HepG2 (cell line): ENCODE measurements around the gene SPAG6. TPM values are rescaled to one million over a fixed set of nuclear protein-coding genes. Genes with fewer than 3 reads are reported as not detected.

ENCODE experiments used
- EHMT2 ChIP-seq: fragments of 200-600 bp; sonication (generic); IDR thresholded peaks from 2 replicates; pipeline ENCODE4 v1.7.0; 2017; ENCODE audit warnings: antibody characterized with exemption, low read depth, low read length, borderline replicate concordance
- GATA4 ChIP-seq: sonication (generic); IDR thresholded peaks from 2 replicates; pipeline ENCODE4 v1.6.1; 2016; ENCODE audit warnings: antibody characterized with exemption, low read depth, borderline replicate concordance
- HOMEZ ChIP-seq: IDR thresholded peaks from 2 replicates; pipeline ENCODE4 v1.6.1; 2016; ENCODE audit warnings: low read depth
- MLXIP ChIP-seq: sonication (generic); formaldehyde crosslinking; IDR thresholded peaks from 2 replicates; pipeline ENCODE4 v1.9.0; 2021; ENCODE audit warnings: missing genetic modification reagents, borderline replicate concordance
- PAXIP1 ChIP-seq: sonication (generic); formaldehyde crosslinking; conservative IDR thresholded peaks from 2 replicates; pipeline ENCODE4 v1.4.0; 2020; ENCODE audit warnings: mild to moderate bottlenecking, missing genetic modification reagents, moderate library complexity
- ZFP37 ChIP-seq: sonication (generic); formaldehyde crosslinking; IDR thresholded peaks from 2 replicates; pipeline ENCODE4 v1.4.0; 2020; ENCODE audit warnings: missing genetic modification reagents, borderline replicate concordance
- ZNF891 ChIP-seq: sonication (generic); formaldehyde crosslinking; IDR thresholded peaks from 2 replicates; pipeline ENCODE4 v1.5.0; 2020; ENCODE audit warnings: mild to moderate bottlenecking, missing genetic modification reagents
- polyA plus RNA-seq, 8 experiments: library from polyadenylated mRNA; depleted of rRNA in 3 of 8; stranded (reverse) in 7 of 8; unstranded in 1 of 8; fragments of >200 nt; fragmentation: Illumina TruSeq in 4 of 8; extraction: Trizol in 4 of 8; gene quantifications; 2 replicates each; pipeline versions ENCODE4 v1.2.1 to v1.2.3, GENCODE V29; 2011 to 2016; ENCODE audit warnings: low read depth in 4 of 8, missing spikeins in 1 of 8, mixed read lengths in 1 of 8; ENCODE audit not compliant: insufficient read depth in 1 of 8
- total RNA-seq, 5 experiments: library from RNA; depleted of rRNA; stranded (reverse); fragments of >200 nt; fragmentation: Illumina TruSeq; extraction: Trizol; gene quantifications; 2 replicates each; pipeline ENCODE4 v1.2.3, GENCODE V29; 2016; ENCODE audit warnings: low read depth in 1 of 5

The SPAG6 gene
- total and polyA plus RNA-seq, 2 of the 13 experiments (the other 11 are each of a cell fraction or from before 2014, with no cell fraction given), result not detected

GRCh38 chr10:22415072-22415471, 69.8 kb downstream of the SPAG6 start (continued):
- no peak for TF ChIP-seq MLXIP (CRISPR knock-in tag)
- no peak for TF ChIP-seq EHMT2
- no peak for TF ChIP-seq HOMEZ
- TF ChIP-seq ZNF891 (CRISPR knock-in tag), result no peak
- no peak for TF ChIP-seq ZFP37 (CRISPR knock-in tag)
- no peak for TF ChIP-seq PAXIP1 (CRISPR knock-in tag)
- TF ChIP-seq GATA4, result no peak
